ENCODE data around the gene ZNF668. TPM values are rescaled to one million over a fixed set of nuclear protein-coding genes. Genes with fewer than 3 reads are reported as not detected.

ZNF668 gene
- total and polyA plus RNA-seq, 2 of the 13 experiments (the other 11 are each of a cell fraction or from before 2014, with no cell fraction given) = 3.8 to 9.8 TPM

DNA sequence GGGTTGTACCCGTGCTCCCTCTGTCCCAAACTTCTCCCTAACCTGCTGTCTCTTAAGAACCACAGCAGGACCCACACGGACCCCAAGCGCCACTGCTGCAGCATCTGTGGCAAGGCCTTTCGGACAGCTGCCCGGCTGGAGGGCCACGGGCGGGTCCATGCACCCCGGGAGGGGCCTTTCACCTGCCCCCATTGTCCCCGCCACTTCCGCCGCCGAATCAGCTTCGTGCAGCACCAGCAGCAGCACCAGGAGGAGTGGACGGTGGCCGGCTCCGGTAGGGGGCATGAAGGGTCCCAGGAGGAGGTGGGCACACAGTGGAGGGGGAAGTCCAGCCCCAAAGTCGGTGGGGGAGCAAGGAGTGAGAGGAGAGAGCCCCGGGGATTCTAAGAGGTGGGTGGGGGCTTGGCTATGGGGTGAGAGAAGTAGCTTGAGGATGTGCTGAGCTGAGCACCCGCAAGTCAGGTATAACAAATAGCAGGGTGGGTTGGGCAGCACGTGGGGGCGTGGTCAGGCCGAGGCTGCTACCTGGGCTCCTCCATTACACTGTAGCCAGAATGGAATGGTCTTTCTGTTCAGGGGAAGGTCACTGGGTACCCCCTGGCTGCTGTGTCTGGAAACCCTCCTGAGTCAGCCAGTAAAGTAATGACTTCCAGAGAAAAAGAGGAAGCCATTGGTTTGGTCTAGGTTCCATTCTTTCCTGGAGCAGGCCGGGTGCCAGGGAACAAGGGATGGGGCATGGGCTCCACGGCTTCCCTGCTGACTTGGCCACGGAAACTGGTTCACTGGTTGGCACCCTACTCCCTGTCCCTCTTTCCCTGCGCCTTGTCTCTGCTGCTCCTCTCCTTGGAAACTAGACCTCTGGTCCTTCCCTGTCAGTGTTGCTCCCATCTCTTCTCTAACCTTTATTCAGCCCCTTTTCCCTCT, 7.7 kb upstream of the ZNF668 start:
- no peak for ATAC-seq
- H3K4me3 ChIP-seq (replicated peaks in 1 of 3; ENCODE audit: insufficient read depth in 1 of 3, low read depth in 2 of 3, low read length in 3 of 3) = no peak overlapping the region
- H3K27ac ChIP-seq (ENCODE audit: extremely low read length, insufficient read depth, low read length) = no peak overlapping the region
- H3K36me3 ChIP-seq (replicated peaks in 1 of 2; ENCODE audit: control insufficient read depth in 1 of 2, insufficient read depth in 2 of 2, low read length in 2 of 2) = peaks cover 29 to 45% of the 10 kb centered on the region in 2 experiments
- H3K79me2 ChIP-seq (ENCODE audit: insufficient read depth, low read length) = peaks cover under 1% of the 10 kb centered on the region
- H2AFZ ChIP-seq (ENCODE audit: low read length) = no peak overlapping the region
- WGBS (ENCODE audit: low lambda C conversion rate) = 96% methylated on average over 26 of the region's 26 CpGs
- CTCF ChIA-PET (ENCODE audit: low intra/inter-chr PET ratio, low total read pairs) = no interaction called here
- no peak overlapping the region for H3K4me2 ChIP-seq (ENCODE audit: low read depth, low read length)
- no peaks in the 10 kb centered on the region for H3K9me3 ChIP-seq (ENCODE audit: low read length)
- H3K9ac ChIP-seq (ENCODE audit: insufficient read depth, low read depth, low read length) = no peak overlapping the region
- FAIRE-seq = no peak
- intact Hi-C loops (cut with micrococcal nuclease; ENCODE audit: unreplicated experiment) (no loop called here), in situ Hi-C loops (cut with HindIII; ENCODE audit: extremely low pct_ligation_motif_present, low pct_unique_long_range_greater_than_20kb) (no loop called here)
- H4K20me1 ChIP-seq (ENCODE audit: insufficient read depth, low read length) = no peaks in the 10 kb centered on the region
- no peaks in the 10 kb centered on the region for H3K27me3 ChIP-seq (ENCODE audit: control insufficient read depth in 1 of 2, insufficient read depth in 2 of 2, low read length in 2 of 2)
- no peaks in the 10 kb centered on the region for H3K4me1 ChIP-seq (ENCODE audit: insufficient read depth, low read length)
- DNase-seq (ENCODE audit: low spot score) = no peak
- BruUV-seq (replicated peaks) = no TSS peak
- POLR2A ChIA-PET = no interaction called here
- TF ChIP-seq, protein P1, sequence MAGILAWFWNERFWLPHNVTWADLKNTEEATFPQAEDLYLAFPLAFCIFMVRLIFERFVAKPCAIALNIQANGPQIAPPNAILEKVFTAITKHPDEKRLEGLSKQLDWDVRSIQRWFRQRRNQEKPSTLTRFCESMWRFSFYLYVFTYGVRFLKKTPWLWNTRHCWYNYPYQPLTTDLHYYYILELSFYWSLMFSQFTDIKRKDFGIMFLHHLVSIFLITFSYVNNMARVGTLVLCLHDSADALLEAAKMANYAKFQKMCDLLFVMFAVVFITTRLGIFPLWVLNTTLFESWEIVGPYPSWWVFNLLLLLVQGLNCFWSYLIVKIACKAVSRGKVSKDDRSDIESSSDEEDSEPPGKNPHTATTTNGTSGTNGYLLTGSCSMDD (CRISPR knock-in tag; IDR thresholded peaks at IDR 0.05) = no peak
- peak; percentile 98 for TF ChIP-seq AGO2 (optimal IDR thresholded peaks at IDR 0.05; ENCODE audit: low read depth, low read length)
- TF ChIP-seq, protein P2, sequence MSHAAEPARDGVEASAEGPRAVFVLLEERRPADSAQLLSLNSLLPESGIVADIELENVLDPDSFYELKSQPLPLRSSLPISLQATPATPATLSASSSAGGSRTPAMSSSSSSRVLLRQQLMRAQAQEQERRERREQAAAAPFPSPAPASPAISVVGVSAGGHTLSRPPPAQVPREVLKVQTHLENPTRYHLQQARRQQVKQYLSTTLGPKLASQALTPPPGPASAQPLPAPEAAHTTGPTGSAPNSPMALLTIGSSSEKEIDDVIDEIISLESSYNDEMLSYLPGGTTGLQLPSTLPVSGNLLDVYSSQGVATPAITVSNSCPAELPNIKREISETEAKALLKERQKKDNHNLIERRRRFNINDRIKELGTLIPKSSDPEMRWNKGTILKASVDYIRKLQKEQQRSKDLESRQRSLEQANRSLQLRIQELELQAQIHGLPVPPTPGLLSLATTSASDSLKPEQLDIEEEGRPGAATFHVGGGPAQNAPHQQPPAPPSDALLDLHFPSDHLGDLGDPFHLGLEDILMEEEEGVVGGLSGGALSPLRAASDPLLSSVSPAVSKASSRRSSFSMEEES (CRISPR knock-in tag; IDR thresholded peaks at IDR 0.05) = no peak
- TF ChIP-seq, protein P3, sequence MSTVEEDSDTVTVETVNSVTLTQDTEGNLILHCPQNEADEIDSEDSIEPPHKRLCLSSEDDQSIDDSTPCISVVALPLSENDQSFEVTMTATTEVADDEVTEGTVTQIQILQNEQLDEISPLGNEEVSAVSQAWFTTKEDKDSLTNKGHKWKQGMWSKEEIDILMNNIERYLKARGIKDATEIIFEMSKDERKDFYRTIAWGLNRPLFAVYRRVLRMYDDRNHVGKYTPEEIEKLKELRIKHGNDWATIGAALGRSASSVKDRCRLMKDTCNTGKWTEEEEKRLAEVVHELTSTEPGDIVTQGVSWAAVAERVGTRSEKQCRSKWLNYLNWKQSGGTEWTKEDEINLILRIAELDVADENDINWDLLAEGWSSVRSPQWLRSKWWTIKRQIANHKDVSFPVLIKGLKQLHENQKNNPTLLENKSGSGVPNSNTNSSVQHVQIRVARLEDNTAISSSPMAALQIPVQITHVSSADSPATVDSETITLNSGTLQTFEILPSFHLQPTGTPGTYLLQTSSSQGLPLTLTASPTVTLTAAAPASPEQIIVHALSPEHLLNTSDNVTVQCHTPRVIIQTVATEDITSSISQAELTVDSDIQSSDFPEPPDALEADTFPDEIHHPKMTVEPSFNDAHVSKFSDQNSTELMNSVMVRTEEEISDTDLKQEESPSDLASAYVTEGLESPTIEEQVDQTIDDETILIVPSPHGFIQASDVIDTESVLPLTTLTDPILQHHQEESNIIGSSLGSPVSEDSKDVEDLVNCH (CRISPR knock-in tag; IDR thresholded peaks at IDR 0.05) = no peak
- no peak for TF ChIP-seq ZNF891 (CRISPR knock-in tag; IDR thresholded peaks at IDR 0.05)
- TF ChIP-seq ZNF709 (CRISPR knock-in tag; IDR thresholded peaks at IDR 0.05) = no peak
- peak; percentile 73 for TF ChIP-seq RBFOX2 (IDR thresholded peaks at IDR 0.05; ENCODE audit: low read depth, low read length)
- peak; percentile 5 for TF ChIP-seq RBM22 (optimal IDR thresholded peaks at IDR 0.05; ENCODE audit: low read length)
- TF ChIP-seq GABPA (IDR thresholded peaks at IDR 0.05; ENCODE audit: low read depth, low read length) = no peak
- no peak for TF ChIP-seq GABPA (CRISPR knock-in tag; IDR thresholded peaks at IDR 0.05; ENCODE audit: low read depth)
- peak; percentile 58; the same call in 1 of the 2 replicates for TF ChIP-seq POLR2G (IDR thresholded peaks at IDR 0.05; ENCODE audit: low read depth, low read length)
- TF ChIP-seq ZNF253 (CRISPR knock-in tag; IDR thresholded peaks at IDR 0.05; ENCODE audit: borderline replicate concordance) = no peak
- TF ChIP-seq POLR2A (IDR thresholded peaks at IDR 0.05; ENCODE audit: insufficient read depth in 1 of 2, low read depth in 2 of 2, low read length in 2 of 2) = peak in 1 of 2 experiments; percentile 34; a peak in 1 of 4 replicates
- TF ChIP-seq, protein P4, sequence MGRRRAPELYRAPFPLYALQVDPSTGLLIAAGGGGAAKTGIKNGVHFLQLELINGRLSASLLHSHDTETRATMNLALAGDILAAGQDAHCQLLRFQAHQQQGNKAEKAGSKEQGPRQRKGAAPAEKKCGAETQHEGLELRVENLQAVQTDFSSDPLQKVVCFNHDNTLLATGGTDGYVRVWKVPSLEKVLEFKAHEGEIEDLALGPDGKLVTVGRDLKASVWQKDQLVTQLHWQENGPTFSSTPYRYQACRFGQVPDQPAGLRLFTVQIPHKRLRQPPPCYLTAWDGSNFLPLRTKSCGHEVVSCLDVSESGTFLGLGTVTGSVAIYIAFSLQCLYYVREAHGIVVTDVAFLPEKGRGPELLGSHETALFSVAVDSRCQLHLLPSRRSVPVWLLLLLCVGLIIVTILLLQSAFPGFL (CRISPR knock-in tag; IDR thresholded peaks at IDR 0.05) = no peak
- TF ChIP-seq AGO1 (IDR thresholded peaks at IDR 0.05; ENCODE audit: low read depth, low read length, poor library complexity, severe bottlenecking) = peak; percentile 8

All from HepG2 (cell line).